Measurements from ENCODE around the gene PHF14. TPM values are rescaled to one million over a fixed set of nuclear protein-coding genes. Genes with fewer than 3 reads are reported as not detected.

PHF14 gene
- polyA plus RNA-seq, 1 donor from 2014 or later: 139 TPM

DNA sequence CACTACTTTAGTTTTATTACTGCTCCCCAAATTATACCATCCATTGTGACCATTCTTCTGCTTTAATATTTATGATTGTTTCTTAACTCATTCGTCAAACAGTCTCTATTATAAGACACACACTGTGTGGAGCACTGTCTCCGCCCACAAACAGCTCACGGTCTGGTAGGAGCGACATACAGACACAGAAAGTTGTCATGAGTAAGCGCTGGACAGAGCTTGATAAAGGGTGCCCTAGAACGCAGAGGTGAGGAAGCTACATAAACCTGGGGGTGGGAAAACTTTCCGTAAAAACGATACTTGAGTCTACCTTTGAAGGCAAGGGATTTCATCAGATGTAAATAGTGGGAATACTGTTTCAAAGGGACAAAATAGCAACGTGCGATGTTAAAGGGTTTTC is 207.9 kb downstream of the PHF14 start:
- H3K27ac ChIP-seq (ENCODE audit: low read length): no peak overlapping the region
- H3K4me3 ChIP-seq (ENCODE audit: low read length): no peak overlapping the region
- H3K9me3 ChIP-seq (ENCODE audit: low read length): no peaks in the 10 kb centered on the region
- H3K9ac ChIP-seq (ENCODE audit: low read length): no peak overlapping the region
- no peaks in the 10 kb centered on the region for H3F3A ChIP-seq (ENCODE audit: insufficient read depth, low read length, poor library complexity, severe bottlenecking)
- TF ChIP-seq EZH2 (IDR thresholded peaks at IDR 0.05; ENCODE audit: borderline replicate concordance, insufficient read depth, low read length, poor library complexity, severe bottlenecking): no peak
- no peak for TF ChIP-seq SMC3 (conservative IDR thresholded peaks at IDR 0.05; ENCODE audit: poor library complexity)
- TF ChIP-seq RAD21 (conservative IDR thresholded peaks at IDR 0.05): no peak
- TF ChIP-seq MXI1 (conservative IDR thresholded peaks at IDR 0.05; ENCODE audit: poor library complexity, severe bottlenecking): no peak
- no peak for TF ChIP-seq POLR2AphosphoS5 (IDR thresholded peaks at IDR 0.05)
- TF ChIP-seq, protein P1, sequence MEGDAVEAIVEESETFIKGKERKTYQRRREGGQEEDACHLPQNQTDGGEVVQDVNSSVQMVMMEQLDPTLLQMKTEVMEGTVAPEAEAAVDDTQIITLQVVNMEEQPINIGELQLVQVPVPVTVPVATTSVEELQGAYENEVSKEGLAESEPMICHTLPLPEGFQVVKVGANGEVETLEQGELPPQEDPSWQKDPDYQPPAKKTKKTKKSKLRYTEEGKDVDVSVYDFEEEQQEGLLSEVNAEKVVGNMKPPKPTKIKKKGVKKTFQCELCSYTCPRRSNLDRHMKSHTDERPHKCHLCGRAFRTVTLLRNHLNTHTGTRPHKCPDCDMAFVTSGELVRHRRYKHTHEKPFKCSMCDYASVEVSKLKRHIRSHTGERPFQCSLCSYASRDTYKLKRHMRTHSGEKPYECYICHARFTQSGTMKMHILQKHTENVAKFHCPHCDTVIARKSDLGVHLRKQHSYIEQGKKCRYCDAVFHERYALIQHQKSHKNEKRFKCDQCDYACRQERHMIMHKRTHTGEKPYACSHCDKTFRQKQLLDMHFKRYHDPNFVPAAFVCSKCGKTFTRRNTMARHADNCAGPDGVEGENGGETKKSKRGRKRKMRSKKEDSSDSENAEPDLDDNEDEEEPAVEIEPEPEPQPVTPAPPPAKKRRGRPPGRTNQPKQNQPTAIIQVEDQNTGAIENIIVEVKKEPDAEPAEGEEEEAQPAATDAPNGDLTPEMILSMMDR (IDR thresholded peaks at IDR 0.05; ENCODE audit: poor library complexity, severe bottlenecking): no peak
- TF ChIP-seq TAF1 (IDR thresholded peaks at IDR 0.05; ENCODE audit: low read depth): no peak
- H2AFZ ChIP-seq (ENCODE audit: low read depth, low read length): no peak overlapping the region
- H3K79me2 ChIP-seq (replicated peaks; ENCODE audit: insufficient read depth, low read length): no peaks in the 10 kb centered on the region
- no peak overlapping the region for H3K4me2 ChIP-seq (ENCODE audit: low read length)
- no peaks in the 10 kb centered on the region for H4K20me1 ChIP-seq (ENCODE audit: insufficient read depth)
- H3K9me2 ChIP-seq (ENCODE audit: insufficient read depth, low read length): no peaks in the 10 kb centered on the region
- no peaks in the 10 kb centered on the region for H3K36me3 ChIP-seq (ENCODE audit: insufficient read depth, low read length)
- no peaks in the 10 kb centered on the region for H3K27me3 ChIP-seq (ENCODE audit: insufficient read depth, low read depth, low read length)

DNA sequence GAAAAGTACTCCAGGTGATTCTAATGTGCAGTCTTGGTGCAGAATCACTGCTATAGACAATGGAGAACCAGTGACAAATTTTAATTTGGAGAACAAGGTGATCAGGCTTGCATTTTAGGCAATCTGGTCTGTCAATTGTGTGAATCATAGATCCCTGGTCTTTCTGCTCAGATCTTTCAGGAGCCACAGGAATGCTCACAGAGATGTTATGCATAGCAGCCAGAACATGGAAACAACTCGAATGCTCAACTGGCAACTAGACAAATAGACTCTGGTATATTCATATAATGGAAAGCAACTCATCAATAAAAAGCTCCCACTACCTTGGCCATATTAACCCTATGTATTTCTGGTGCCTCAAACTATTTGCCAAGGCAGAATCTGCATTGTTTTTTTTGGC is 209.1 kb downstream of the PHF14 start:
- H4K20me1 ChIP-seq (ENCODE audit: insufficient read depth): no peaks in the 10 kb centered on the region
- H3K9ac ChIP-seq (ENCODE audit: low read length): no peak overlapping the region
- no peak overlapping the region for H3K27ac ChIP-seq (ENCODE audit: low read length)
- H3K27me3 ChIP-seq (ENCODE audit: insufficient read depth, low read depth, low read length): no peaks in the 10 kb centered on the region
- no peak overlapping the region for H3K4me3 ChIP-seq (ENCODE audit: low read length)
- no peaks in the 10 kb centered on the region for H3K9me3 ChIP-seq (ENCODE audit: low read length)
- H3K4me2 ChIP-seq (ENCODE audit: low read length): no peak overlapping the region
- TF ChIP-seq MXI1 (conservative IDR thresholded peaks at IDR 0.05; ENCODE audit: poor library complexity, severe bottlenecking) (no peak), EP300 (conservative IDR thresholded peaks at IDR 0.05; ENCODE audit: poor library complexity, severe bottlenecking) (no peak), TAF1 (IDR thresholded peaks at IDR 0.05; ENCODE audit: low read depth) (no peak), POLR2AphosphoS5 (IDR thresholded peaks at IDR 0.05) (no peak), EZH2 (IDR thresholded peaks at IDR 0.05; ENCODE audit: borderline replicate concordance, insufficient read depth, low read length, poor library complexity, severe bottlenecking) (no peak)
- TF ChIP-seq, protein P1 (IDR thresholded peaks at IDR 0.05; ENCODE audit: poor library complexity, severe bottlenecking): no peak
- H3K79me2 ChIP-seq (replicated peaks; ENCODE audit: insufficient read depth, low read length): no peaks in the 10 kb centered on the region
- H3F3A ChIP-seq (ENCODE audit: insufficient read depth, low read length, poor library complexity, severe bottlenecking): no peaks in the 10 kb centered on the region
- no peaks in the 10 kb centered on the region for H3K9me2 ChIP-seq (ENCODE audit: insufficient read depth, low read length)
- H2AFZ ChIP-seq (ENCODE audit: low read depth, low read length): no peak overlapping the region
- no peaks in the 10 kb centered on the region for H3K36me3 ChIP-seq (ENCODE audit: insufficient read depth, low read length)

DNA sequence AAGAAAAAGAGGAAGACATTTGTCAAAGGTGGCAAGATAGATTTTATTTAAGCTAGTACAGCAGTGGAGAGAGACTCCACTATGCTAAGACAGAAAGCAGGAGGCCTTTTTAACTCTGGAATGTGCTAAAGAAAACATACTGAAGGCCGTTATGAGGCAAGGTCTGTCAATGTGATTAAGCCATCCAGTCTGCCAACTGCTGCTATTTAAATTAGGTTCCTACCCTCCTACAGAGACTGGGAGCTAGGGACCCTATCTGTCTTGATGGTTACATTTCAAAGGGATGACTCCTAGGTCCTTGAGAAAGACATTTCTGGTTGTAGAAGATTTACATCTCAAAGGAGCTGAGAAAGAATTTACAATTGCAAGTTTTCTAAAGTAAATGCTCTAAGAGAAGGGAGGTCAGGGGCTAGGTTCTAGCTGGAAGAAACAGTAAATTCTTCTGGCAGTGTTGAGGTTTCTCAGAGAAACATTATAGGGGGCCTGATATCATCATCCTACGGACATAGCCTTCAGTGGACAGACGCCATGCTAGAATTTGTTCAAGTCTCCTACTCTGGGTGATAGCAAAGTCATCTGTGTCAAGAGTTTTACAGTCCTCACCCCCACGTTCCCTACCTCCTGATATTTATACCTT is 211.6 kb downstream of the PHF14 start:
- H3F3A ChIP-seq (ENCODE audit: insufficient read depth, low read length, poor library complexity, severe bottlenecking): no peaks in the 10 kb centered on the region

More for the DNA sequence above, 211.6 kb downstream of the PHF14 start:
- H3K27ac ChIP-seq (ENCODE audit: low read length): no peak overlapping the region
- no peak for TF ChIP-seq SMC3 (conservative IDR thresholded peaks at IDR 0.05; ENCODE audit: poor library complexity)
- TF ChIP-seq, protein P2, sequence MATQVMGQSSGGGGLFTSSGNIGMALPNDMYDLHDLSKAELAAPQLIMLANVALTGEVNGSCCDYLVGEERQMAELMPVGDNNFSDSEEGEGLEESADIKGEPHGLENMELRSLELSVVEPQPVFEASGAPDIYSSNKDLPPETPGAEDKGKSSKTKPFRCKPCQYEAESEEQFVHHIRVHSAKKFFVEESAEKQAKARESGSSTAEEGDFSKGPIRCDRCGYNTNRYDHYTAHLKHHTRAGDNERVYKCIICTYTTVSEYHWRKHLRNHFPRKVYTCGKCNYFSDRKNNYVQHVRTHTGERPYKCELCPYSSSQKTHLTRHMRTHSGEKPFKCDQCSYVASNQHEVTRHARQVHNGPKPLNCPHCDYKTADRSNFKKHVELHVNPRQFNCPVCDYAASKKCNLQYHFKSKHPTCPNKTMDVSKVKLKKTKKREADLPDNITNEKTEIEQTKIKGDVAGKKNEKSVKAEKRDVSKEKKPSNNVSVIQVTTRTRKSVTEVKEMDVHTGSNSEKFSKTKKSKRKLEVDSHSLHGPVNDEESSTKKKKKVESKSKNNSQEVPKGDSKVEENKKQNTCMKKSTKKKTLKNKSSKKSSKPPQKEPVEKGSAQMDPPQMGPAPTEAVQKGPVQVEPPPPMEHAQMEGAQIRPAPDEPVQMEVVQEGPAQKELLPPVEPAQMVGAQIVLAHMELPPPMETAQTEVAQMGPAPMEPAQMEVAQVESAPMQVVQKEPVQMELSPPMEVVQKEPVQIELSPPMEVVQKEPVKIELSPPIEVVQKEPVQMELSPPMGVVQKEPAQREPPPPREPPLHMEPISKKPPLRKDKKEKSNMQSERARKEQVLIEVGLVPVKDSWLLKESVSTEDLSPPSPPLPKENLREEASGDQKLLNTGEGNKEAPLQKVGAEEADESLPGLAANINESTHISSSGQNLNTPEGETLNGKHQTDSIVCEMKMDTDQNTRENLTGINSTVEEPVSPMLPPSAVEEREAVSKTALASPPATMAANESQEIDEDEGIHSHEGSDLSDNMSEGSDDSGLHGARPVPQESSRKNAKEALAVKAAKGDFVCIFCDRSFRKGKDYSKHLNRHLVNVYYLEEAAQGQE (IDR thresholded peaks at IDR 0.05; ENCODE audit: borderline replicate concordance): no peak
- no peak for TF ChIP-seq EZH2 (IDR thresholded peaks at IDR 0.05; ENCODE audit: borderline replicate concordance, insufficient read depth, low read length, poor library complexity, severe bottlenecking)
- TF ChIP-seq TAF1 (IDR thresholded peaks at IDR 0.05; ENCODE audit: low read depth): no peak
- TF ChIP-seq RAD21 (conservative IDR thresholded peaks at IDR 0.05): no peak
- TF ChIP-seq MXI1 (conservative IDR thresholded peaks at IDR 0.05; ENCODE audit: poor library complexity, severe bottlenecking): no peak
- no peak for TF ChIP-seq POLR2AphosphoS5 (IDR thresholded peaks at IDR 0.05)
- TF ChIP-seq EP300 (conservative IDR thresholded peaks at IDR 0.05; ENCODE audit: poor library complexity, severe bottlenecking): no peak
- TF ChIP-seq, protein P1 (IDR thresholded peaks at IDR 0.05; ENCODE audit: poor library complexity, severe bottlenecking): no peak
- H3K9me2 ChIP-seq (ENCODE audit: insufficient read depth, low read length): no peaks in the 10 kb centered on the region
- H2AFZ ChIP-seq (ENCODE audit: low read depth, low read length): no peak overlapping the region
- H3K9me3 ChIP-seq (ENCODE audit: low read length): no peaks in the 10 kb centered on the region
- H3K79me2 ChIP-seq (replicated peaks; ENCODE audit: insufficient read depth, low read length): no peaks in the 10 kb centered on the region
- H3K27me3 ChIP-seq (ENCODE audit: insufficient read depth, low read depth, low read length): no peaks in the 10 kb centered on the region
- no peak overlapping the region for H3K9ac ChIP-seq (ENCODE audit: low read length)
- H3K4me3 ChIP-seq (ENCODE audit: low read length): no peak overlapping the region
- no peak overlapping the region for H3K4me2 ChIP-seq (ENCODE audit: low read length)
- H4K20me1 ChIP-seq (ENCODE audit: insufficient read depth): no peaks in the 10 kb centered on the region
- no peaks in the 10 kb centered on the region for H3K36me3 ChIP-seq (ENCODE audit: insufficient read depth, low read length)
